Measurements from ENCODE around the gene DDX23.

Gene DDX23

GRCh38 chr12:48827026-48827425 is 24.9 kb downstream of the DDX23 start:
- ChIA-PET CTCF (interaction anchor here (0.8 to 7.6 kb wide), 7 partner anchors 7 to 77 kb away, joined by 3 to 70 read pairs (median 4); partner anchors contain the start of gene DDX23), POLR2A (interaction anchor here (1.1 kb wide), 1 partner anchor 24 kb away, joined by 4 read pairs; no protein-coding TSS in a partner anchor)
- TF ChIP-seq CTCF (IDR thresholded peaks at IDR 0.05; ENCODE audit: control extremely low read depth, extremely low read depth, low read depth, missing control alignments): no peak
- no peak for DNase-seq (ENCODE audit: extremely low spot score)

GRCh38 chr12:48826209-48826855 is 25.6 kb downstream of the DDX23 start:
- no peak for DNase-seq (ENCODE audit: extremely low spot score)
- TF ChIP-seq CTCF (IDR thresholded peaks at IDR 0.05; ENCODE audit: control extremely low read depth, extremely low read depth, low read depth, missing control alignments): no peak
- ChIA-PET CTCF (interaction anchor here (1.2 to 7.6 kb wide), 4 partner anchors 10 to 78 kb away, joined by 3 to 70 read pairs (median 8); partner anchors contain the start of gene DDX23), POLR2A (interaction anchor here (1.1 kb wide), 1 partner anchor 24 kb away, joined by 4 read pairs; no protein-coding TSS in a partner anchor)

GRCh38 chr12:48824905-48825304 is 27.1 kb downstream of the DDX23 start:
- ChIA-PET POLR2A (no interaction called here), CTCF (interaction anchor here (1.0 to 7.6 kb wide), 2 partner anchors 9 to 12 kb away, joined by 3 to 70 read pairs; no protein-coding TSS in a partner anchor)
- no peak for TF ChIP-seq CTCF (IDR thresholded peaks at IDR 0.05; ENCODE audit: control extremely low read depth, extremely low read depth, low read depth, missing control alignments)
- DNase-seq (ENCODE audit: extremely low spot score): no peak

- DNase-seq (ENCODE audit: extremely low spot score): no peak
- ChIA-PET CTCF (interaction anchor here (1.1 to 7.6 kb wide), 3 partner anchors 8 to 173 kb away, joined by 3 to 70 read pairs (median 3); no protein-coding TSS in a partner anchor), POLR2A (no interaction called here)
- no peak for TF ChIP-seq CTCF (IDR thresholded peaks at IDR 0.05; ENCODE audit: control extremely low read depth, extremely low read depth, low read depth, missing control alignments)
Measured at GRCh38 chr12:48824112-48824511, 27.9 kb downstream of the DDX23 start.

GRCh38 chr12:48823281-48823680 is 28.7 kb downstream of the DDX23 start:
- no peak for DNase-seq (ENCODE audit: extremely low spot score)
- POLR2A ChIA-PET: no interaction called here
- CTCF ChIA-PET: interaction anchor here (1.1 to 7.6 kb wide), 4 partner anchors 7 to 174 kb away, joined by 3 to 70 read pairs (median 4); no protein-coding TSS in a partner anchor
- no peak for TF ChIP-seq CTCF (IDR thresholded peaks at IDR 0.05; ENCODE audit: control extremely low read depth, extremely low read depth, low read depth, missing control alignments)

GRCh38 chr12:48822711-48823110 is 29.3 kb downstream of the DDX23 start:
- no peak for DNase-seq (ENCODE audit: extremely low spot score)
- POLR2A ChIA-PET: no interaction called here
- CTCF ChIA-PET: interaction anchor here (1.4 to 7.6 kb wide), 2 partner anchors 7 to 26 kb away, joined by 5 to 70 read pairs; no protein-coding TSS in a partner anchor
- no peak for TF ChIP-seq CTCF (IDR thresholded peaks at IDR 0.05; ENCODE audit: control extremely low read depth, extremely low read depth, low read depth, missing control alignments)

Measured in GM10248 (cell line).